CD4-positive, alpha-beta T cell treated with Interleukin-4 for 1 hour (primary cell): ENCODE results near the gene P4HA1.

Experiments used
- DNase-seq, 2 donors: peaks; one replicate each; pipeline ENCODE4 v3.0.0-alpha.2; 2020 to 2022

P4HA1 gene

GRCh38 chr10:72976886-72977285 is 119.8 kb downstream of the P4HA1 start:
- no peak for DNase-seq
